WTC11 (cell line): ENCODE results near the gene FHOD3. TPM values are rescaled to one million over a fixed set of nuclear protein-coding genes. Genes with fewer than 3 reads are reported as not detected.

Experiments used
- ATAC-seq: fragments of 200-7000 bp; cut with Tn5 transposase; 2 replicates; pipeline ENCODE4 v1.10.0; 2021; ENCODE audit warnings: mild to moderate bottlenecking, moderate library complexity
- CTCF ChIA-PET: fragments of 300-600 bp; sonication (Branson Sonifier 250); formaldehyde crosslinking; loops from one replicate; lab custom pipeline; 2021; ENCODE audit warnings: antibody characterized with exemption; lab: Charles Lee
- POLR2A ChIA-PET: fragments of 350-600 bp; sonication (Branson Sonifier 250); formaldehyde crosslinking; loops from one replicate; lab custom pipeline; 2021; ENCODE audit warnings: antibody characterized with exemption; lab: Charles Lee
- DNase-seq: peaks from one replicate; pipeline ENCODE4 v3.0.0; 2021; ENCODE audit warnings: low spot score
- H3K27ac Mint-ChIP-seq: 2 replicates; pipeline ENCODE4 v1.8.0; 2021; ENCODE audit warnings: mixed read lengths
- H3K27me3 Mint-ChIP-seq: 2 replicates; pipeline ENCODE4 v1.8.0; 2021; ENCODE audit warnings: low read depth, mild to moderate bottlenecking, moderate library complexity, mixed read lengths
- H3K36me3 Mint-ChIP-seq: 2 replicates; pipeline ENCODE4 v1.8.0; 2021; ENCODE audit warnings: mixed read lengths
- H3K4me1 Mint-ChIP-seq: 2 replicates; pipeline ENCODE4 v1.8.0; 2022; ENCODE audit warnings: mixed read lengths
- H3K4me3 Mint-ChIP-seq: 2 replicates; pipeline ENCODE4 v1.8.0; 2021; ENCODE audit warnings: mild to moderate bottlenecking, moderate library complexity, mixed read lengths
- H3K9me3 Mint-ChIP-seq: 2 replicates; pipeline ENCODE4 v1.8.0; 2021; ENCODE audit warnings: mixed read lengths
- ATF2 ChIP-seq: sonication (generic); formaldehyde crosslinking; IDR thresholded peaks from 2 replicates; pipeline ENCODE4 v1.8.1; 2022; ENCODE audit warnings: low read depth, missing genetic modification reagents, borderline replicate concordance
- ELF4 ChIP-seq: sonication (generic); formaldehyde crosslinking; IDR thresholded peaks from 2 replicates; pipeline ENCODE4 v1.8.1; 2022; ENCODE audit warnings: low read depth, mild to moderate bottlenecking, moderate library complexity, missing genetic modification reagents
- ESRRA ChIP-seq: sonication (generic); formaldehyde crosslinking; IDR thresholded peaks from 2 replicates; pipeline ENCODE4 v1.8.1; 2022; ENCODE audit warnings: mild to moderate bottlenecking, missing genetic modification reagents, borderline replicate concordance
- GRHL2 ChIP-seq: fragments of 250-450 bp; sonication (Bioruptor Pico); IDR thresholded peaks from 2 replicates; pipeline ENCODE4 v1.8.0; 2022; ENCODE audit warnings: mild to moderate bottlenecking, moderate library complexity; ENCODE audit not compliant: insufficient replicate concordance, severe bottlenecking
- HMGXB4 ChIP-seq: sonication (generic); formaldehyde crosslinking; IDR thresholded peaks from 2 replicates; pipeline ENCODE4 v1.8.1; 2023; ENCODE audit warnings: mild to moderate bottlenecking, moderate library complexity, missing genetic modification reagents
- NR1H2 ChIP-seq: sonication (generic); formaldehyde crosslinking; IDR thresholded peaks from 2 replicates; pipeline ENCODE4 v1.9.0; 2021; ENCODE audit warnings: mild to moderate bottlenecking, moderate library complexity, missing genetic modification reagents
- OVOL2 ChIP-seq: fragments of 250-450 bp; sonication (Bioruptor Pico); IDR thresholded peaks from 2 replicates; pipeline ENCODE4 v1.9.0; 2021; ENCODE audit warnings: mild to moderate bottlenecking, borderline replicate concordance
- TP53 ChIP-seq: sonication (generic); formaldehyde crosslinking; IDR thresholded peaks from 2 replicates; pipeline ENCODE4 v1.8.1; 2023; ENCODE audit warnings: mild to moderate bottlenecking, missing genetic modification reagents
- ZMAT4 ChIP-seq: fragments of 250-450 bp; sonication (Bioruptor Pico); IDR thresholded peaks from 2 replicates; pipeline ENCODE4 v1.9.0; 2021; ENCODE audit warnings: mild to moderate bottlenecking
- ZNF121 ChIP-seq: sonication (generic); formaldehyde crosslinking; IDR thresholded peaks from 2 replicates; pipeline ENCODE4 v1.8.0; 2023; ENCODE audit warnings: missing genetic modification reagents
- total RNA-seq: library from RNA; stranded (reverse); gene quantifications from 3 replicates; pipeline ENCODE4 v1.2.3, GENCODE V29; 2021
- TF ChIP-seq, protein P1 (sequence below): sonication (generic); formaldehyde crosslinking; IDR thresholded peaks from 2 replicates; pipeline ENCODE4 v1.8.1; 2022; ENCODE audit warnings: low read depth, mild to moderate bottlenecking, moderate library complexity, missing genetic modification reagents, borderline replicate concordance
- TF ChIP-seq, protein P2 (sequence below): fragments of 200-600 bp; IDR thresholded peaks from 2 replicates; pipeline ENCODE4 v1.8.0; 2022; ENCODE audit warnings: antibody characterized with exemption
- TF ChIP-seq, protein P3 (sequence below): sonication (generic); formaldehyde crosslinking; IDR thresholded peaks from 2 replicates; pipeline ENCODE4 v1.8.0; 2022; ENCODE audit warnings: missing genetic modification reagents

Gene FHOD3
- total RNA-seq, 1 experiment from 2014 or later, result 3.8 TPM

DNA sequence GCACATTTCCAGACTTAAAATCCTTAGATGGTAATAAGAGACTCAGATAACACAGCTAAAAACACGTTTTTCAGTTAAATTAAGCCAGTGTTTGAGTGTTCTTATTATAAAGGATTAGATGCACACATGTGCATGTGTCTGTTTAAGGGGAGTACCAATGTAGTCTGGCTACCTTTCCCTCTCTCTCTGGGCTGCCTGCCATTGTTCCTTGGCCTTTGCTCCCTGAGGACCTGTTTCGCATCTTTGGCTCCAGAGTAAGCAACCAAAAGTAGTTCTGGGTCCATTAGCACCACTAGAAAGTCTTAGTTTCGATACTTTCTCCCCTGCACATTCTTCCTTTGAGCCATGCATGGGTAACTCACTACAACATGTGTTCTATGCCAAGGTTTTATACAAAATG, 303.0 kb downstream of the FHOD3 start:
- ChIA-PET CTCF (no interaction called here), POLR2A (no interaction called here)
- no peak overlapping the region for H3K27ac Mint-ChIP-seq

GRCh38 chr18:36601316-36601715, 303.8 kb downstream of the FHOD3 start:
- ATAC-seq (no peak), DNase-seq (no peak)
- H3K4me3 Mint-ChIP-seq, result no peak overlapping the region
- TF ChIP-seq TP53 (CRISPR knock-in tag), result no peak
- ChIA-PET CTCF (no interaction called here), POLR2A (no interaction called here)
- peaks cover 14% of the 10 kb centered on the region for H3K4me1 Mint-ChIP-seq
- H3K36me3 Mint-ChIP-seq, result peaks cover 10% of the 10 kb centered on the region; the same call in 1 of the 2 replicates
- no peaks in the 10 kb centered on the region; the same call in none of the 2 replicates for H3K27me3 Mint-ChIP-seq
- peaks cover 16% of the 10 kb centered on the region for H3K9me3 Mint-ChIP-seq
- H3K27ac Mint-ChIP-seq, result no peak overlapping the region

More for the DNA sequence above, 303.0 kb downstream of the FHOD3 start:
- H3K9me3 Mint-ChIP-seq, result peaks cover 16% of the 10 kb centered on the region
- H3K4me3 Mint-ChIP-seq, result no peak overlapping the region
- peaks cover 10% of the 10 kb centered on the region; the same call in 1 of the 2 replicates for H3K36me3 Mint-ChIP-seq
- DNase-seq (no peak), ATAC-seq (no peak)
- peaks cover 11% of the 10 kb centered on the region for H3K4me1 Mint-ChIP-seq
- TF ChIP-seq OVOL2 (no peak), ESRRA (CRISPR knock-in tag) (no peak), NR1H2 (CRISPR knock-in tag) (no peak), GRHL2 (CRISPR knock-in tag) (no peak), HMGXB4 (CRISPR knock-in tag) (no peak), ELF4 (CRISPR knock-in tag) (no peak), ZNF121 (CRISPR knock-in tag) (no peak)
- TF ChIP-seq, protein P1, sequence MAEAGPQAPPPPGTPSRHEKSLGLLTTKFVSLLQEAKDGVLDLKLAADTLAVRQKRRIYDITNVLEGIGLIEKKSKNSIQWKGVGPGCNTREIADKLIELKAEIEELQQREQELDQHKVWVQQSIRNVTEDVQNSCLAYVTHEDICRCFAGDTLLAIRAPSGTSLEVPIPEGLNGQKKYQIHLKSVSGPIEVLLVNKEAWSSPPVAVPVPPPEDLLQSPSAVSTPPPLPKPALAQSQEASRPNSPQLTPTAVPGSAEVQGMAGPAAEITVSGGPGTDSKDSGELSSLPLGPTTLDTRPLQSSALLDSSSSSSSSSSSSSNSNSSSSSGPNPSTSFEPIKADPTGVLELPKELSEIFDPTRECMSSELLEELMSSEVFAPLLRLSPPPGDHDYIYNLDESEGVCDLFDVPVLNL (CRISPR knock-in tag), result no peak
- TF ChIP-seq, protein P2, sequence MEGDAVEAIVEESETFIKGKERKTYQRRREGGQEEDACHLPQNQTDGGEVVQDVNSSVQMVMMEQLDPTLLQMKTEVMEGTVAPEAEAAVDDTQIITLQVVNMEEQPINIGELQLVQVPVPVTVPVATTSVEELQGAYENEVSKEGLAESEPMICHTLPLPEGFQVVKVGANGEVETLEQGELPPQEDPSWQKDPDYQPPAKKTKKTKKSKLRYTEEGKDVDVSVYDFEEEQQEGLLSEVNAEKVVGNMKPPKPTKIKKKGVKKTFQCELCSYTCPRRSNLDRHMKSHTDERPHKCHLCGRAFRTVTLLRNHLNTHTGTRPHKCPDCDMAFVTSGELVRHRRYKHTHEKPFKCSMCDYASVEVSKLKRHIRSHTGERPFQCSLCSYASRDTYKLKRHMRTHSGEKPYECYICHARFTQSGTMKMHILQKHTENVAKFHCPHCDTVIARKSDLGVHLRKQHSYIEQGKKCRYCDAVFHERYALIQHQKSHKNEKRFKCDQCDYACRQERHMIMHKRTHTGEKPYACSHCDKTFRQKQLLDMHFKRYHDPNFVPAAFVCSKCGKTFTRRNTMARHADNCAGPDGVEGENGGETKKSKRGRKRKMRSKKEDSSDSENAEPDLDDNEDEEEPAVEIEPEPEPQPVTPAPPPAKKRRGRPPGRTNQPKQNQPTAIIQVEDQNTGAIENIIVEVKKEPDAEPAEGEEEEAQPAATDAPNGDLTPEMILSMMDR, result no peak
- TF ChIP-seq, protein P3, sequence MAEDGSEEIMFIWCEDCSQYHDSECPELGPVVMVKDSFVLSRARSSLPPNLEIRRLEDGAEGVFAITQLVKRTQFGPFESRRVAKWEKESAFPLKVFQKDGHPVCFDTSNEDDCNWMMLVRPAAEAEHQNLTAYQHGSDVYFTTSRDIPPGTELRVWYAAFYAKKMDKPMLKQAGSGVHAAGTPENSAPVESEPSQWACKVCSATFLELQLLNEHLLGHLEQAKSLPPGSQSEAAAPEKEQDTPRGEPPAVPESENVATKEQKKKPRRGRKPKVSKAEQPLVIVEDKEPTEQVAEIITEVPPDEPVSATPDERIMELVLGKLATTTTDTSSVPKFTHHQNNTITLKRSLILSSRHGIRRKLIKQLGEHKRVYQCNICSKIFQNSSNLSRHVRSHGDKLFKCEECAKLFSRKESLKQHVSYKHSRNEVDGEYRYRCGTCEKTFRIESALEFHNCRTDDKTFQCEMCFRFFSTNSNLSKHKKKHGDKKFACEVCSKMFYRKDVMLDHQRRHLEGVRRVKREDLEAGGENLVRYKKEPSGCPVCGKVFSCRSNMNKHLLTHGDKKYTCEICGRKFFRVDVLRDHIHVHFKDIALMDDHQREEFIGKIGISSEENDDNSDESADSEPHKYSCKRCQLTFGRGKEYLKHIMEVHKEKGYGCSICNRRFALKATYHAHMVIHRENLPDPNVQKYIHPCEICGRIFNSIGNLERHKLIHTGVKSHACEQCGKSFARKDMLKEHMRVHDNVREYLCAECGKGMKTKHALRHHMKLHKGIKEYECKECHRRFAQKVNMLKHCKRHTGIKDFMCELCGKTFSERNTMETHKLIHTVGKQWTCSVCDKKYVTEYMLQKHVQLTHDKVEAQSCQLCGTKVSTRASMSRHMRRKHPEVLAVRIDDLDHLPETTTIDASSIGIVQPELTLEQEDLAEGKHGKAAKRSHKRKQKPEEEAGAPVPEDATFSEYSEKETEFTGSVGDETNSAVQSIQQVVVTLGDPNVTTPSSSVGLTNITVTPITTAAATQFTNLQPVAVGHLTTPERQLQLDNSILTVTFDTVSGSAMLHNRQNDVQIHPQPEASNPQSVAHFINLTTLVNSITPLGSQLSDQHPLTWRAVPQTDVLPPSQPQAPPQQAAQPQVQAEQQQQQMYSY (CRISPR knock-in tag), result no peak
- no peaks in the 10 kb centered on the region; the same call in none of the 2 replicates for H3K27me3 Mint-ChIP-seq

- ChIA-PET CTCF (no interaction called here), POLR2A (no interaction called here)
- DNase-seq (no peak), ATAC-seq (no peak)
- H3K27ac Mint-ChIP-seq, result no peak overlapping the region
- peaks cover 14% of the 10 kb centered on the region for H3K4me1 Mint-ChIP-seq
- no peak for TF ChIP-seq ATF2 (CRISPR knock-in tag)
- no peak for TF ChIP-seq ZMAT4
- H3K4me3 Mint-ChIP-seq, result no peak overlapping the region
- no peaks in the 10 kb centered on the region; the same call in none of the 2 replicates for H3K27me3 Mint-ChIP-seq
- peaks cover 16% of the 10 kb centered on the region for H3K9me3 Mint-ChIP-seq
- peaks cover 10% of the 10 kb centered on the region; the same call in 1 of the 2 replicates for H3K36me3 Mint-ChIP-seq
These were observed 304.6 kb downstream of the FHOD3 start for GRCh38 chr18:36602071-36602470.
